Measurements from ENCODE around the gene LYPD6B. TPM values are rescaled to one million over a fixed set of nuclear protein-coding genes. Genes with fewer than 3 reads are reported as not detected.

LYPD6B gene, protein sequence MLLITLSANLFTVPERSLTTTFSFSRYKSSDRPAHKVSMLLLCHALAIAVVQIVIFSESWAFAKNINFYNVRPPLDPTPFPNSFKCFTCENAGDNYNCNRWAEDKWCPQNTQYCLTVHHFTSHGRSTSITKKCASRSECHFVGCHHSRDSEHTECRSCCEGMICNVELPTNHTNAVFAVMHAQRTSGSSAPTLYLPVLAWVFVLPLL
- not detected for total RNA-seq

- ChIA-PET CTCF (interaction anchor here (1.3 to 2.1 kb wide), 3 partner anchors 9 to 522 kb away, joined by 6 to 7 read pairs (median 7); no protein-coding TSS in a partner anchor), POLR2A (no interaction called here)
- Mint-ChIP-seq H3K4me3 (no peak within 1 kb of the TSS), H3K9me3 (no peaks in the 10 kb centered on the region), H3K36me3 (no peaks in the 10 kb centered on the region), H3K27me3 (peaks cover 37% of the 10 kb centered on the region), H3K4me1 (ENCODE audit: low read depth) (no peaks in the 10 kb centered on the region), H3K27ac (no peak within 1 kb of the TSS)
- no peak for DNase-seq
- intact Hi-C loops (cut with micrococcal nuclease): no loop called here
Observed at GRCh38 chr2:149038442-149039212, at the start of gene LYPD6B. Gene LYPD6B, plus strand, starts transcription at chr2:149038699. Its CDS starts 92,250 bp downstream, at chr2:149130949.

- Mint-ChIP-seq H3K4me1 (ENCODE audit: low read depth) (peaks cover 2% of the 10 kb centered on the region), H3K4me3 (no peak overlapping the region), H3K9me3 (no peaks in the 10 kb centered on the region), H3K27ac (no peak overlapping the region), H3K36me3 (peaks cover 9% of the 10 kb centered on the region), H3K27me3 (no peaks in the 10 kb centered on the region)
- POLR2A ChIA-PET: no interaction called here
- CTCF ChIA-PET: interaction anchor here (0.6 to 2.0 kb wide), 10 partner anchors 9 to 1055 kb away, joined by 3 to 10 read pairs (median 4); no protein-coding TSS in a partner anchor
- peak; percentile 55 for DNase-seq
- intact Hi-C loops (cut with micrococcal nuclease): loop anchor here (1.0 to 10.0 kb wide), 5 partner anchors 63 to 1053 kb away; partner anchors contain the start of gene EPC2
Observed at GRCh38 chr2:148989882-148990493, 48.5 kb upstream of the LYPD6B start.

- peaks cover 2% of the 10 kb centered on the region for H3K4me1 Mint-ChIP-seq (ENCODE audit: low read depth)
- H3K27me3 Mint-ChIP-seq: no peaks in the 10 kb centered on the region
- intact Hi-C loops (cut with micrococcal nuclease): loop anchor here (1.0 to 5.0 kb wide), 2 partner anchors 1004 to 1054 kb away; no protein-coding TSS in a partner anchor
- H3K9me3 Mint-ChIP-seq: no peaks in the 10 kb centered on the region
- H3K4me3 Mint-ChIP-seq: no peak overlapping the region
- CTCF ChIA-PET: interaction anchor here (0.7 to 2.0 kb wide), 2 partner anchors 9 to 1001 kb away, joined by 3 to 8 read pairs; no protein-coding TSS in a partner anchor
- POLR2A ChIA-PET: no interaction called here
- no peak overlapping the region for H3K27ac Mint-ChIP-seq
- DNase-seq: no peak
- H3K36me3 Mint-ChIP-seq: peaks cover 10% of the 10 kb centered on the region
Observed at GRCh38 chr2:148990968-148991367, 47.5 kb upstream of the LYPD6B start.

DNA sequence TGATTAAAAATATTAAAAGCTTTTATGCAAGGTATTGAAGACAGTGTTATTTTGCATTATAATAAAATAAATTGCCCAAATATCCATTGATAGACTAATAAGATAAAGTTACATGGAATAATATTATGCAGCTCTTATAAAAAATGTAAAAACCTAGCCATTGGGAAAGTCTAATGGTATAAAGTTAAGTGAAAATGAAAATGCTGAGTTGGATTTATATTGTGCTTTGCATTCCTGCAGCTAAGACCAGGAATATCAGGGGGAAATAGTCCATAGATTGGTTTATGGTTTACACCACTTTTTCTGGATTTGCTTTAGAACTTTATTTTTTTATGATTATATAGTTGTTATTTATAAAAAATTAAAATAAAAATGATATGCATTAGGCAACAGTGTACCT, 46.1 kb upstream of the LYPD6B start:
- Mint-ChIP-seq H3K27me3 (no peaks in the 10 kb centered on the region), H3K4me1 (ENCODE audit: low read depth) (peaks cover 2% of the 10 kb centered on the region), H3K4me3 (no peak overlapping the region), H3K36me3 (peaks cover 10% of the 10 kb centered on the region), H3K27ac (no peak overlapping the region), H3K9me3 (no peaks in the 10 kb centered on the region)
- POLR2A ChIA-PET: interaction anchor here (0.6 kb wide), 1 partner anchor 470 kb away, joined by 3 read pairs; no protein-coding TSS in a partner anchor
- CTCF ChIA-PET: interaction anchor here (2.4 kb wide), 1 partner anchor 25 kb away, joined by 8 read pairs; no protein-coding TSS in a partner anchor
- intact Hi-C loops (cut with micrococcal nuclease): loop anchor here (5.0 kb wide), 1 partner anchor 1005 kb away; no protein-coding TSS in a partner anchor
- no peak for DNase-seq

GRCh38 chr2:148993351-148993750, 45.1 kb upstream of the LYPD6B start:
- intact Hi-C loops (cut with micrococcal nuclease): loop anchor here (5.0 kb wide), 1 partner anchor 1006 kb away; no protein-coding TSS in a partner anchor
- ChIA-PET POLR2A (no interaction called here), CTCF (interaction anchor here (0.7 to 2.4 kb wide), 2 partner anchors 24 to 567 kb away, joined by 3 to 8 read pairs; no protein-coding TSS in a partner anchor)

GRCh38 chr2:148994341-148994740, 44.2 kb upstream of the LYPD6B start:
- no peaks in the 10 kb centered on the region for H3K27me3 Mint-ChIP-seq
- no peak overlapping the region for H3K4me3 Mint-ChIP-seq
- H3K9me3 Mint-ChIP-seq: no peaks in the 10 kb centered on the region
- intact Hi-C loops (cut with micrococcal nuclease): loop anchor here (5.0 kb wide), 1 partner anchor 1007 kb away; no protein-coding TSS in a partner anchor
- POLR2A ChIA-PET: no interaction called here
- CTCF ChIA-PET: no interaction called here
- H3K27ac Mint-ChIP-seq: no peak overlapping the region
- H3K36me3 Mint-ChIP-seq: peaks cover 18% of the 10 kb centered on the region
- H3K4me1 Mint-ChIP-seq (ENCODE audit: low read depth): peaks cover 2% of the 10 kb centered on the region
- no peak for DNase-seq

More at GRCh38 chr2:148993351-148993750, 45.1 kb upstream of the LYPD6B start:
- peaks cover 18% of the 10 kb centered on the region for H3K36me3 Mint-ChIP-seq
- no peaks in the 10 kb centered on the region for H3K27me3 Mint-ChIP-seq
- no peak for DNase-seq
- no peaks in the 10 kb centered on the region for H3K9me3 Mint-ChIP-seq
- no peak overlapping the region for H3K4me3 Mint-ChIP-seq
- peaks cover 2% of the 10 kb centered on the region for H3K4me1 Mint-ChIP-seq (ENCODE audit: low read depth)
- H3K27ac Mint-ChIP-seq: no peak overlapping the region

GRCh38 chr2:148996805-148997204, 41.7 kb upstream of the LYPD6B start:
- H3K9me3 Mint-ChIP-seq: no peaks in the 10 kb centered on the region
- intact Hi-C loops (cut with micrococcal nuclease): no loop called here
- ChIA-PET CTCF (no interaction called here), POLR2A (no interaction called here)
- H3K36me3 Mint-ChIP-seq: peaks cover 19% of the 10 kb centered on the region
- no peak overlapping the region for H3K4me3 Mint-ChIP-seq
- no peak overlapping the region for H3K27ac Mint-ChIP-seq
- no peaks in the 10 kb centered on the region for H3K27me3 Mint-ChIP-seq
- peaks cover 8% of the 10 kb centered on the region for H3K4me1 Mint-ChIP-seq (ENCODE audit: low read depth)
- no peak for DNase-seq

DNA sequence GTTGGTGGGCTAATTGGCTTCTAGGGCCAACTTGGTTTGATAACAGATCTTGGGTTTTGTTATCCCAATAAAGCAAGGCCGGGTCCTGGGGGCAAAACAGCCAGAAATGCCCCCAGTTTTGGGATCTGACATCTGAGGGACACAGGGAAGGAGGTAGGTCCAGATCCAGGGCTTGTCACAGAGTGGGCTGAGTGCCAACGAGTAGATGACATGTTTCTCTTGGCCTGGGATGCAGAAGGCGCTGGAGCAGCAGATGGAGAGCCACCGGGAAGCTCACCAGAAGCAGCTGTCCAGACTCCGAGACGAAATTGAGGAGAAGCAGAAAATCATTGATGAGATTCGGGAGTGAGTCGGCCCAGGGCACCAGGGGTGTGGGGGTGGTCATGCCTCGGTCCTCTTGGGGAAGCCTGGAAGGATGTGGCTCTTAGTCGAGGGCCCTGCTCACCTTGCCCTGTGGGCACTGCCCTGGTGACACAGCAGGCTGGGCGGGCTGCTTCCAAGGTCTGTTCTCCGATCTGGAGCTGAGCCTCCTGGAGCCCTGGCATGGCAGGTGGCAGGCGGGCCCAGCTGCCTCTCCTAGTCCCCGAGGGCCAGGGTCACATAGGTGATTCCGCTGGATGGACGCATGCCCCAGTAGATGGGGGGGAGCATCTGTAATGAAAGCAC, 40.2 kb upstream of the LYPD6B start:
- H3K4me1 Mint-ChIP-seq (ENCODE audit: low read depth): peaks cover 8% of the 10 kb centered on the region
- no peaks in the 10 kb centered on the region for H3K9me3 Mint-ChIP-seq
- H3K27ac Mint-ChIP-seq: no peak overlapping the region
- intact Hi-C loops (cut with micrococcal nuclease): no loop called here
- ChIA-PET POLR2A (no interaction called here), CTCF (no interaction called here)
- H3K36me3 Mint-ChIP-seq: peaks cover 28% of the 10 kb centered on the region
- no peaks in the 10 kb centered on the region for H3K27me3 Mint-ChIP-seq
- DNase-seq: no peak
- H3K4me3 Mint-ChIP-seq: no peak overlapping the region

- H3K4me3 Mint-ChIP-seq: no peak overlapping the region
- H3K27ac Mint-ChIP-seq: no peak overlapping the region
- H3K4me1 Mint-ChIP-seq (ENCODE audit: low read depth): peaks cover 8% of the 10 kb centered on the region
- ChIA-PET POLR2A (no interaction called here), CTCF (no interaction called here)
- H3K9me3 Mint-ChIP-seq: no peaks in the 10 kb centered on the region
- no peaks in the 10 kb centered on the region for H3K27me3 Mint-ChIP-seq
- DNase-seq: no peak
- intact Hi-C loops (cut with micrococcal nuclease): no loop called here
- peaks cover 28% of the 10 kb centered on the region for H3K36me3 Mint-ChIP-seq
Observed at GRCh38 chr2:148998831-148999200, 39.7 kb upstream of the LYPD6B start.

- Mint-ChIP-seq H3K36me3 (peaks cover 26% of the 10 kb centered on the region), H3K9me3 (no peaks in the 10 kb centered on the region), H3K4me1 (ENCODE audit: low read depth) (peaks cover 8% of the 10 kb centered on the region), H3K4me3 (no peak overlapping the region), H3K27ac (no peak overlapping the region), H3K27me3 (no peaks in the 10 kb centered on the region)
- intact Hi-C loops (cut with micrococcal nuclease): no loop called here
- no peak for DNase-seq
- CTCF ChIA-PET: interaction anchor here (1.0 to 2.5 kb wide), 2 partner anchors 9 to 18 kb away, joined by 5 to 18 read pairs; no protein-coding TSS in a partner anchor
- POLR2A ChIA-PET: no interaction called here
Observed at GRCh38 chr2:148999451-148999921, 39.0 kb upstream of the LYPD6B start.

DNA sequence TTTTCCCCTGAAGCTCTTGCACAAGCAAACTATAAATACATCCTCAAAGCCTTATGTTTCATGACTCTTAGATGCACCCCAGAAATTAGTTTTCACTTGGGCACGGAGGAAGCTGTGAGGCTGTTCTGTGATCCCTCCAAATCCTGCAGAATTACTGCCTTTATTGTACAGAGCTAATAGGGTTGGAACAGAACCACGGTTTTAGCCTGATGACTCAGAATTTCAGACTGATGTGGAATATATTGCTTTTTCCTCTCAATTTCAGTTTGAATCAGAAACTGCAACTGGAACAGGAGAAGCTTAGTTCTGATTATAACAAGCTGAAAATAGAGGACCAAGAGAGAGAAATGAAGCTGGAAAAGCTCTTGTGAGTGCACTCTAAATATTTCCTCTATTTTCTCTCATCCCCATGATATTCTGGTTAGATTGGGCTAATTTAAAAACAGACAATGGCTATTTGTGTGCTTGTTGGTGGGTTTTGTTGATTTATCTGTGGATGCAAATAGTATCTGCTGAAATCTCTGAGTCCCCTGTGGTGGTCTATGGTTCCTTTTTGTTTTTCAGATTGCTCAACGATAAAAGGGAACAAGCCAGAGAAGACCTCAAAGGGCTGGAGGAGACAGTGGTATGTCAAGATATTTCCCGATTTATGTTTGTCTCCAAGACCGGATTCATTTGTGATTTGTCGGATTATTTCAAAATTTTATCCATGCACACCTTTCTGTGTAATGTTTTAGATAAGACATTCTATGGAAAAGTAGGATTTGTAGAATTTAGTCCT, 38.2 kb upstream of the LYPD6B start:
- DNase-seq: no peak
- Mint-ChIP-seq H3K9me3 (no peaks in the 10 kb centered on the region), H3K36me3 (peaks cover 20% of the 10 kb centered on the region), H3K27ac (no peak overlapping the region), H3K4me3 (no peak overlapping the region), H3K4me1 (ENCODE audit: low read depth) (peaks cover 8% of the 10 kb centered on the region), H3K27me3 (no peaks in the 10 kb centered on the region)
- ChIA-PET CTCF (interaction anchor here (1.0 to 2.5 kb wide), 4 partner anchors 10 to 561 kb away, joined by 3 to 18 read pairs (median 4); no protein-coding TSS in a partner anchor), POLR2A (no interaction called here)
- intact Hi-C loops (cut with micrococcal nuclease): no loop called here
